ENCODE measurements around the gene QRICH1.

QRICH1 gene

GRCh38 chr3:49030321-49030720 is 63.5 kb downstream of the QRICH1 start:
- TF ChIP-seq SIN3A (IDR thresholded peaks at IDR 0.05; ENCODE audit: borderline replicate concordance, insufficient read depth, low read length) (no peak), TAF1 (IDR thresholded peaks at IDR 0.05; ENCODE audit: borderline replicate concordance, insufficient read depth, low read length) (no peak), REST (IDR thresholded peaks at IDR 0.05; ENCODE audit: insufficient read depth in 1 of 2, low read depth in 2 of 2, low read length in 2 of 2) (no peak), FOXP2 (optimal IDR thresholded peaks at IDR 0.05; ENCODE audit: borderline replicate concordance, extremely low read depth, extremely low read length, insufficient read depth) (no peak), POLR2AphosphoS5 (IDR thresholded peaks at IDR 0.05; ENCODE audit: low read depth, low read length) (no peak)

GRCh38 chr3:49029563-49029884 is 64.3 kb downstream of the QRICH1 start:
- TF ChIP-seq FOXP2 (optimal IDR thresholded peaks at IDR 0.05; ENCODE audit: borderline replicate concordance, extremely low read depth, extremely low read length, insufficient read depth) (no peak), TAF1 (IDR thresholded peaks at IDR 0.05; ENCODE audit: borderline replicate concordance, insufficient read depth, low read length) (no peak; the same call in 1 of the 2 replicates), POLR2AphosphoS5 (IDR thresholded peaks at IDR 0.05; ENCODE audit: low read depth, low read length) (peak; percentile 17; the same call in 1 of the 2 replicates), SIN3A (IDR thresholded peaks at IDR 0.05; ENCODE audit: borderline replicate concordance, insufficient read depth, low read length) (no peak), REST (IDR thresholded peaks at IDR 0.05; ENCODE audit: insufficient read depth in 1 of 2, low read depth in 2 of 2, low read length in 2 of 2) (no peak)

- TF ChIP-seq SIN3A (IDR thresholded peaks at IDR 0.05; ENCODE audit: borderline replicate concordance, insufficient read depth, low read length) (peak; percentile 57; the same call in 1 of the 2 replicates), FOXP2 (optimal IDR thresholded peaks at IDR 0.05; ENCODE audit: borderline replicate concordance, extremely low read depth, extremely low read length, insufficient read depth) (no peak), REST (IDR thresholded peaks at IDR 0.05; ENCODE audit: insufficient read depth in 1 of 2, low read depth in 2 of 2, low read length in 2 of 2) (peak in 1 of 2 experiments; percentile 57; a peak in 1 of 4 replicates), POLR2AphosphoS5 (IDR thresholded peaks at IDR 0.05; ENCODE audit: low read depth, low read length) (peak; percentile 99), TAF1 (IDR thresholded peaks at IDR 0.05; ENCODE audit: borderline replicate concordance, insufficient read depth, low read length) (peak; percentile 88; the same call in 1 of the 2 replicates)
Measured at GRCh38 chr3:49028673-49029562, 65.0 kb downstream of the QRICH1 start, which contains the start of gene IMPDH2. IMPDH2 (minus strand) TSS chr3:49029398; CDS start chr3:49029350, 48 bp downstream.

GRCh38 chr3:49028298-49028672 is 65.6 kb downstream of the QRICH1 start:
- no peak for TF ChIP-seq POLR2AphosphoS5 (IDR thresholded peaks at IDR 0.05; ENCODE audit: low read depth, low read length)
- TF ChIP-seq REST (IDR thresholded peaks at IDR 0.05; ENCODE audit: insufficient read depth in 1 of 2, low read depth in 2 of 2, low read length in 2 of 2) = no peak
- TF ChIP-seq FOXP2 (optimal IDR thresholded peaks at IDR 0.05; ENCODE audit: borderline replicate concordance, extremely low read depth, extremely low read length, insufficient read depth) = no peak
- TF ChIP-seq SIN3A (IDR thresholded peaks at IDR 0.05; ENCODE audit: borderline replicate concordance, insufficient read depth, low read length) = no peak
- TF ChIP-seq TAF1 (IDR thresholded peaks at IDR 0.05; ENCODE audit: borderline replicate concordance, insufficient read depth, low read length) = no peak
